NCI-H1092 treated with DMSO at 0.1 percent for 48 hours (cell line): ENCODE results near the gene SEC24A.
"Not testable (repeated sequence)": the region's sequence is repeated elsewhere in the genome, so short reads cannot be mapped to it uniquely, and the experiment has no call there.

Experiments used
- DNase-seq: peaks from one replicate; lab custom pipeline; 2025; lab: John Stamatoyannopoulos, UW

Gene SEC24A

DNA sequence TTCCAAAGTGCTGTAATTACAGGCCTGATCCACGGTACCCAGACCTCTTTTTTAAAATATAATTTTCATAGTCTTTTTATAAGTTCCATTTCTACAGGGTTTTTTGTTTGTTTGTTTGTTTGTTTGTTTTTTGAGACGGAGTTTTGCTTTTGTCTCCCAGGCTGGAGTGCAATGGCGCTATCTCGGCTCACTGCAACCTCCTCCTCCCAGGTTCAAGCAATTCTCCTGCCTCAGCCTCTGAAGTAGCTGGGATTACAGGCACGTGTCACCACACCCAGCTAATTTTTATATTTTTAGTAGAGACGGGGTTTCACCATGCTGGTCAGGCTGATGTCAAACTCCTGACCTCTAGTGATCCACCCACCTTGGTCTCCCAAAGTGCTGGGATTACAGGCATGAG is 2.1 kb downstream of the SEC24A start:
- DNase-seq = not testable (repeated sequence)

DNA sequence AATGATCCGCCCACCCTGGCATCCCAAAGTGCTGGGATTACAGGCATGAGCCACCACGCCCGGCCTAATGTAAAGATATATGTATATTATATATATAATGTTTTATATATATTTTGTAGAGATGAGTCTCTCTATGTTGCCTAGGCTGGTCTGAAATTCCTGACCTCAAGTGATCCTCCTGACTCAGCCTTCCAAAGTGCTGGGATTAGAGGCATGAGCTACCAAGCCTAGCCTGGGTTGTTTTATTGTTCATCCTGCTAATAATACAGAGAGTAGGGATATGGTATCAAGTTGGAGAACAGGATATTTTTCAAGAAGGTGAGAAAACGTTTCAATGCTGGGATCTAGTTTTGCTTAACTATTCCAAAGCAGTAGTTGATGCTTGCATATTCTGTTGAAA is 2.9 kb downstream of the SEC24A start:
- no peak for DNase-seq

DNA sequence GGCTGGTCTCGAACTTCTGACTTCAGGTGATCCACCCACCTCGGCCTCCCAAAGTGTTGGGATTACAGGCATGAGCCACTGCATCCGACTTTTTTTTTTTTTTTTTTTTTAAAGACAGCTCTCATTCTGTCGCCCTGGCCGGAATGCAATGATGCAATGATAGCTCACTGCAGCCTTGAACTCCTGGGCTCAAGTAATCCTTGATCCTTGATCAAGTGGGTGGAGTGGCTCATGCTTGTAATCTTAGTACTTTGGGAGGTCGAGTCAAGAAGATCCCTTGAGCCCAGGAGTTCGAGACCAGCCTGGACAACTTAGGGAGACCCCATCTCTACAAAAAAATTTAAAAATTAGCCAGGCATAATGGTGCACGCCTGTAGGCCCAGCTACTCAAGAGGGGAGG is 8.1 kb downstream of the SEC24A start:
- DNase-seq = no peak

DNA sequence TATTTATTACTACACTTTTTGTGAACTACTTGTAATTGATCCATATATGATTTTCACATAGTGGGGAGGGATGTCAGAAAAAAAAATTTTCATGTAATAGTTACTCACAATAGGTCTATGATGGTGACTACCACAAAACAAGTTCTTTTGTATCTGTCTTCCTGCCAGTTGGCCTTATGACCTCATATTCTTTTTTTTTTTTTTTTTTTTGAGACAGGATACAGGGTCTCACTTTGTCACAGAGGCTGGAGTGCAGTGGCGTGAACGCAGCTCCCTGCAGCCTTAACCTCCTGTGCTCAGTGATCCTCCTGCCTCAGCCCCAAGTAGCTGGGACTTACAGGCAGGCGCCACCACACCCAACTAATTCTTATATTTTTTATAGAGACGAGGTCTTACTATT is 10.9 kb downstream of the SEC24A start:
- no peak for DNase-seq

DNA sequence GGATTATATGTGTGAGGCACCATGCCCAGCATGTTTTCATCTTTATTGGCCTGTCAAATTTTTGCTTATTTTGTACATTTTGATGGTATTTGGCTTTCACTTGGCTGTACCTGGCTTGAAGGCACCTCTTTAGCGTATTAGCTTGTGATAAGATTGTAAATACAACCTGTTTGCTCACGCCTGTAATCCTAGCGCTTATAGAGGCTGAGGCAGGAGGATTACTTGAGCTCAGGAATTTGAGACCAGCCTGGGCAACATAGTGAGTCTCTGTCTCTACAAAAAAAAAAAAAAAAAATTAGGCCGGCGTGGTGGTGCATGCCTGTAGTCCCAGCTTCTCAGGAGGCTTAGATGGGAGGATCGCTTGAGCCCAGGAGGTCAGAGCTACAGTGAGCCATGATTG is 11.3 kb downstream of the SEC24A start:
- DNase-seq = no peak

DNA sequence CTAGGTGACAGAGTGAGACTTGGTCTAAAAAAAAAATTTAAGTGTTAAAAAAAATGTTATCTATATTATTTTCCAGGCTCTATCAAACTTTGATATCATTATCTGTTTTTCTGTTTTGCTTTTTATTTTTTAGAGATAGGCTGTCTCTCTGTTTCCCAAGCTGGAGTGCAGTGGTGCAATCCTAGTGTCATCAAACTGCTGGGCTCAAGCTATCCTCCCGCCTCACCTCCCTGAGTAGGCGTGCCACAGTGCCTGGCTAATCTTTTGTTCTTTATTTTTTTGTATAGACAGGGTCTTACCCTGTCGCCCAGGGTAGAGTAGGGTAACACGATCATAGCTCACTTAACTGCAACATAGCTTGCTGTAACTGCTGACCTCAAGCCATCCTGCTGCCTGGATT is 14.4 kb downstream of the SEC24A start:
- DNase-seq = no peak

DNA sequence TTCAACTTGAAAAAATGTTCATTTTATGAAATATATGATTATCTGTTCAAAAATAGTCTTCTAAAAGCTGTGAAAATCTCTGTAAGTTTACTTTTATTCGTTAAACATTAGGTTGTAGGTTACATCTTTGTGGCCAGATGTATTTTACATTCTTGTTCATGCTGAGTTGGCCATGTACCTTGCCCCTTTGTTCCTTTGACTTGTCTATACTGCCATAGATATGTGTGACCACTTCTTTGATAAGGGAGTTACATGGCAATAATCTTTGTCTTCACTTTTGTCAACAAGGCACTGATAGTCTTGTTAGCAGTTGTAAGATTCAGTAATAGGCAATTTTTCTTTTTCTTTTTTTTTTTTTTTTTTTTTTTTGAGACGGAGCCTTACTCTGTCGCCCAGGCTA is 15.9 kb downstream of the SEC24A start:
- DNase-seq = no peak

DNA sequence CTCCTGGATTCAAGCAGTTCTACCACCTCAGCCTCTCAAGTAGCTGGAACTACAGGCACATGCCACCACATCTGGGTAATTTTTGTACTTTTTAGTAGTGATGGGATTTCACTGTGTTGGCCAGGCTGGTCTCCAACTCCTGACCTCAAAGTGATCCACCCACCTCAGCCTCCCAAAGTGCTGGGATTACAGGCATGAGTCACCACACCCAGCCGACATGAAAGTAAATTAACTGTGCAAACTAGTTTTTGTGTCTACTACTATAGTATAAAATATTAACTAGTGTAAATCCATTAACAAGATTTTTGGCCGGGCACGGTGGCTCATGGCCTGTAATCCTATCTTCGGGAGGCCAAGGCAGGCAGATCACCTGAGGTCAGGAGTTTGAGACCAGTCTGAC is 25.0 kb downstream of the SEC24A start:
- not testable (repeated sequence) for DNase-seq

DNA sequence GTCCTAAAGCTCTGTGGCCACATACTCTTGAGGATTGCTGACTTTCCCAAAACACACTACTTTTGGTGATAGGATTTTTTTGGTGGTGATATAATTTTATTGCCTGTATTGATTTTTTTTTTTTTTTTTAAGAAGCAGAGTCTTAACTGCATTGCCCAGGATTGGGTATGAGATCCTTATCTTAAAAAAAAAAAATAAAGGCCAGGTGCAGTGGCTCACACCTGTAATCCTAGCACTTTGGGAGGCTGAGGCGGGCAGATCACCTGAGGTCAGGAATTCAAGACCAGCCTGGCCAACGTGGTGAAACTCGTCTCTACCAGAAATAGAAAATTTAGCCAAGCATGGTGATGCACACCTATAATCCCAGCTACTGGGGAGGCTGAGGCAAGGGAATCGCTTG is 28.8 kb downstream of the SEC24A start:
- not testable (repeated sequence) for DNase-seq

DNA sequence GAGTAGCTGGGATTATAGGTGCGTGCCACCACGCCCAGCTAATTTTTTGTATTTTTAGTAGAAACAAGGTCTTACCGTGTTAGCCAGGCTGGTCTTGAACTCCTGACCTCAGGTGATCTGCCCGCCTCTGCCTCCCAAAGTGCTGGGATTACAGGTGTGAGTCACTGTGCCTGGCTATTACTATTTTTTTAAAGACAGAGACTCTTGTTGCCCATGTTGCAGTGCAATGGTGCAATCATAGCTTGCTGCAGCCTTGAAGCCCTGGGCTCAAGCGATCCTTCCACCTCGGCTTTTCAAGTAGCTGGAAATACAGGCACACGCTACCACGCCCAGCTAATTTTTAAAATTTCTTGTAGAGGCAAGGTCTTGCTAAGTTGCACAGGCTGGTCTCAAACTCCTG is 41.6 kb downstream of the SEC24A start:
- not testable (repeated sequence) for DNase-seq

DNA sequence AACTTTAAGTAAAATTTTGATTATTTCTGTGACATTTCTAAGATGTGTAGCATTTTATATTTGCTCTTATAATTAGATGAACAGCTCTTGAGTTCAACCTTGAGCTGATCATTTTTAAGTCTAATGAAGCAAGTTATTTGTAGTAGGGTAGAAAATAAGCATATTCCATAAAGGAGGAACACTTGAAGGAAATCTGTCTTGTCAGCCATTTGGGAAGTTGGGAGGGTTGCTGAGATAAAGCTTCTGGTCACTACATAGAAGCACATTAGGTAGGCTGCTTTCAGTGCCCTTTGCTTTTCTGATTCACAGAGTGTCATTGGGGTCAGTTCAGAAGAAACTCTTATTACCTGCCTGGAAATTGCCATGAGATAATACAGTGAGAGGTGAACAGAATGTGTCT is 44.1 kb downstream of the SEC24A start:
- DNase-seq = no peak

DNA sequence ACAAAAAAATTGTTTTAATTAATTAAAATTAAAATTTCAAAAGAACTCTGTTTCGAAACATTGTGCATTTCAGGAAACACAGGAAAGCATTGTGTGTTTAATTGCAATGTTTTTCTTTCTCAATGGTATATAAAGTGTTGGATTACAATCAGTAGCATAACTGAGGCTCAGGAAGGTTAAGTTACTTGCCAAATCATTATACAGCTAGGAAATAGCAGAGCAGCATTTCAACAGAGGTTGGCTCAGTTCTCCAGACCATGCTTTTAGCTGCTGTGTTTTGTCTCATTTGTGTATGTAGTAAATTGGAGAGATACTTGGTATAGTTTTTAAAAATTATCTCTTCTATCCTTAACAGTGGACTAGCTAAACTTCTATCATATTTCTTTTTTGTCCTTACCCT is 59.7 kb downstream of the SEC24A start:
- DNase-seq = no peak

DNA sequence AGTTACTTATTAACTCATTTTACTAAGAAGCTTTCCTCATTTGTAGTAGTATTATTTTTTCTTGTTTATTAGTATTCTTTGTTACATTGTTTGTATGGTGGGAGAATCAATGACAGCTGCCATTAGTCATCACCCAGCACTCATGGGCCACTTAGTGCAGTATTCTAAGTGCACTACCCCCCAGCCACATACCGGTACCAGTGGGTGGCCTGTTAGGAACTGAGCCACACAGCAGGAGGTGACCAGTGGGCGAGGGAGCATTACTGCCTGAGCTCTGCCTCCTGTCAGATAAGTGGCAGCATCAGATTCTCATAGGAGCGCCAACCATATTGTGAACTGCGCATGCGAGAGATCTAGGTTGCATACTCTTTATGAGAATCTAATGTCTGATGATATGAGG is 65.5 kb downstream of the SEC24A start:
- DNase-seq = no peak

DNA sequence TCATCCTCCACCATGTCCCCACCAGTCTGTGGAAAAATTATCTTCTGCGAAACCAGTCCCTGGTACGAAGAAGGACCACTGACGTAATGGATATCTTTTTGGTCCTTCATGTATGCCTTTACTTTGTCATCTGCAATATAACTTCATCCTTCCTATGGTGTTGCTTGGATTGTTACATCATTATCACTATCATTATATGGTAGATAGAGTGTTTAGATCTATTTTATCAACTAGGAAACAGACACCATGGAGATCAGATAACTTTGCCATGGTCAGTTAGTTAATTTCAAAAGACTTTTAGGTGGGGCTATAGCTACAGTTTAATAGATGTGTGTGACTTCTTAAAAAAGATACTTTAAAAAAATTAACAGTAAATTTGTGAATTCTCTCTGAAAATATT is 66.0 kb downstream of the SEC24A start:
- no peak for DNase-seq

DNA sequence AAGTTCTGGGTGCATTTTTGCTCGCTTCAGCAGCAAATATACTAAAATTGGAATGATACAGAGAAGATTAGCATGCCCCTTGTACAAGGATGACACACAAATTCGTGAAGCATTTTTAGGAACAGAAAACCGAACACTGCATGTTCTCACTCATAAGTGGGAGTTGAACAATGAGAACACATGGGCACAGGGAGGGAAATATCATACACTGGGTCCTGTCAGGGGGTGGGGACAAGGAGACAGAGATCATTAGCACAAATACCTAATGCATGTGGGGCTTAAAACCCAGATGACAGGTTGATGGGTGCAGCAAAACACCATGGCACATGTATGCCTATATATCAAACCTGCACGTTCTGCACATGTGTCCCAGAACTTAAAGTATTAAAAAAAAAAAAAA is 66.9 kb downstream of the SEC24A start:
- DNase-seq = not testable (repeated sequence)

DNA sequence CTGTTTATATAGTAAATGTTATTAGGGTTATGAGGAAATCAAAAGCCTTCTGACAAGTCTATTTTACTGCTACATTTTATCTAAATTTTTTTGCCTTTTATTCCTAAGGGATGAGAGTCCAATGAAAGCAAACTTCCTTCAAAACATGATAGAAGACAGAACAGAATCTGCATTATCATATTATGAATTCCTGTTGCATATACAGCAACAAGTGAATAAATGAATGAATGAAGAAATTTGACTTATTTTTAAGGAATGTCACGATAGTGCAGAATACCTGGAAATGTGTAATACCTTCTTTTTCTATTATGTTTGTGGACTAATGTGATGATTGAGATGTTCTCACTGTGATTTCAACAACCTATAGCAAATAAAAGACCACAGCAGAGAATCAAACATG is 76.3 kb downstream of the SEC24A start:
- no peak for DNase-seq

DNA sequence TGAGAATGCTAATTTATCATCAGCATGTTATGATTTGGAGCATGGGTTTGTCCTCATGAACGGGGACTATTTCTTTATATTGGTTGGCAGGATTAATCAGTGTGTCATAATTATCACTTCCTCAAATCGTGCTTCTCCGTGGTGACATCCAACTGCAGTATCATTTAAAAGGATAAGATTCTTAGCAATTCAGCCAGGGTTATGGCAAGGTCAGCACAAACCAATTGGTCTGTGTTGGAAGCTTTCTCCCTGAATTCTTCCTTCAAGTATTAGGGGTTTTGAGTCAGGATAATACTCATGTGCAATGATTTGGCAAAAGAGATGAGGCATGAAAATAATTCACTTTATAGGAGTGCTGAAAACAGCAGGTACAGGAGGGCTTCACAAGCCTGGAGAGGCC is 84.2 kb downstream of the SEC24A start:
- DNase-seq = no peak

DNA sequence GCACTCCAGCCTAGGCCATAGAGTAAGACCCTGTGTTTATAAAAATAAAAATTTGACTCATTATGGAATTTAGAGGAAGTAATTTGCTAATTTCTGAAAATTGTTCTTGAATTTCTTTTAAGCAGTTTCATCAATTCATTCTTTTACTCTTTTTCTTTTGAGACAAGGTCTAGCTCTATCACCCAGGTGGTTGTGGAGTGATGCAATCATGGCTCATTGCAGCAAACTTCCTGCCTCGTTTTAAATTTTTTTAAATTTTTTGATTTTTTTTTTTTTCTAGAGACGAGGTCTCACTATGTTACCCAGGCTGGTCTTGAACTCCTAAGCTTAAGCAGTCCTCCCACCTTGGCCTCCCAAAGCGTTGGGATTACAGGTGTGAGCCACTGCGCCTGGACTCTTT is 86.7 kb downstream of the SEC24A start:
- DNase-seq = no peak

DNA sequence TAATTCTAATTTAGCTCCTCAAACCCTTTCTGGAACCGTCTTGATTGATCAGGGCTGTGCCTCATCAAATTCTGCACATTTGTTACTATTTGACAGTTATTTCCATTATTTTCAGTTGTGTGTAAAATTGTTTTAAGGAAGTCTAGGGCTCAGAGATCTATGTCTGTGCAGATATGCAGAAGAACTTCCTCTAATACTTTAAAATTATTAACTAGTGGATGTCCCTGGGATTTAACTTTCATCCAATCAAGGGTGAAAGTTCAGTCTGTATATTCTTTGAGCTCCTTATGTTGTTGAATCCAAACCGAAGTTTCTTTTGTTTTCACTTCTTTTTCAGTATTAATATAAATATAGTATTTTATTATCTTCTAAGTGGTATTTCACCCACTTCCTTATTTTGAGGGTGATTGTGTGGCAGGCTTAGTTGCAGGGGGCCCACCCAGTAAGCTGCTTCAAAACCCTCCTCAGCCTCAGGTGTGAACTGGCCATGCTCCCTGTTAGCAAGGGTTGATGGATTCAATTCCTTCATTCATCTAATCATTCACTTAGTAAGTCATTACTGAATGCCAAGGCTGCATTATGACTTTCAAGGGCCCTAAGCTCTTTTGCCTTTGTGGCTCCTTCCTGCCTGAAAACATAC is 87.7 kb downstream of the SEC24A start:
- no peak for DNase-seq

DNA sequence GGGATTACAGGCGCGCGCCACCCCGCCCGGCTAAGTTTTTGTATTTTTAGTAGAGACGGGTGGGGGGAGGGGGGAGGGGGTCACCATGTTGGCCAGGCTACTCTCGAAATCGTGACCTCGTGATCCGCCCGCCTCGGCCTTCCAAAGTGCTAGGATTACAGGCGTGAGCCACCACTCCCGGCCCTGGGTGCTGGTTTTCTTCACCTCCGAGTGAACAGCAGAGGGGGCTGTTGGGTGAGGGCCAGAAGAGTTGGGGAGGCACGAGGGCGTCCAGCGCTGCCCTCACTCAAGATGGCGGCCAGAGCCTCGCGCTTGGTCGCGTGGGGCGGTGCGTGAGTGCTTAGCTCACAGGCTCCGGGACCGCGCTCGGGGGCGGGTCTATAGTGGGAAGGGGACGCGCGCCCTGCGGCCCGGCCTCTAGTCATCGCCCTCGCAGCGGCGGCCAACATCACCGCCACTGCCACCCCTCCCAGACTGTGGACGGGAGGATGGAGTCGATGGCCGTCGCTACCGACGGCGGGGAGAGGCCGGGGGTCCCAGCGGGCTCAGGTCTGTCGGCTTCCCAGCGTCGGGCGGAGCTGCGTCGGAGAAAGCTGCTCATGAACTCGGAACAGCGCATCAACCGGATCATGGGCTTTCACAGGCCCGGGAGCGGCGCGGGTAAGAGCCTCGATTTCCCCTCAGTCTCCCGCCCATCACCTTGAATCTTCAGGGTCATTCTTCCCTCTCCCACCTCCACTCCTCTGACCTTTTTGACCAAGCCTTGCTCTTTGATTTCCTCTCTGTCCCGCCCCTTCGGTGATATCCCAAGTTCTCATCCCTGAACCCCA is 89.8 kb downstream of the SEC24A start, which contains the start of gene CAMLG:
CAMLG (plus strand) TSS at position 416 of the 830 bp plus-strand sequence; CDS start at position 489, 73 bp downstream.
- peak; percentile 91 for DNase-seq

DNA sequence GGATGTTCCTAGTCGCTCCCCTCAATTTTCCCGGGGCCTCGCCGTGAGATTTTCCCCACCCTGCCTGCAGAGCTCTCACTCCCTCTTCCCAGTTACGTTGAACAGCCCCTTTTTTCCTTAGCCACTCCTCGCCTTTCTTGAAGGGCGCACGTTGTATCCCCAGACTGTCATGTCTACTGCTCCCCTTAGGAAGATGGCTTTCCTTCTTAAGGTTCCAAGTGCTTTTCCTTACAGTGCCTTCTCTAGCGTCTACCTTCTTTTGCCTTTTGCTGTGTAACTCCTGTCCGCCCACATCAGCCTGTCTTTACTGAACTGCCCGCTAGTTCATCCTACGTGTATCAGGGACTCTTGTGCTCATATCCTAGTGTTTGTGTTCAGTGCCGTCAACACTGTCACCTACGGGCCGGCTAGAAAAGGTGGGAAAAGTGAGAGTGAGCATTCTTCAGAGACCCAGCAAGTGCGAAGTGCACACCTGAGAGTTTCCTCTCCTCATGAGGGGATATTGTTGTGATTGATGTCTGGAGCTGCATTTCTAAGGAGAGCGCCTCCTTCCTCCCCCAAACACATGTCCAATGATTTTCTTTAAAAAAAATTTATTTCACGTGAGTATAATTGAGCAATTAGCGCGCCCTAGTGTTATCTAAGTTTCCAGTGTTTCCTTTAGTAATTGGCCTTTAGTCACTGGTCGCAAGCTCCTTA is 90.5 kb downstream of the SEC24A start:
- DNase-seq = peak; percentile 19

DNA sequence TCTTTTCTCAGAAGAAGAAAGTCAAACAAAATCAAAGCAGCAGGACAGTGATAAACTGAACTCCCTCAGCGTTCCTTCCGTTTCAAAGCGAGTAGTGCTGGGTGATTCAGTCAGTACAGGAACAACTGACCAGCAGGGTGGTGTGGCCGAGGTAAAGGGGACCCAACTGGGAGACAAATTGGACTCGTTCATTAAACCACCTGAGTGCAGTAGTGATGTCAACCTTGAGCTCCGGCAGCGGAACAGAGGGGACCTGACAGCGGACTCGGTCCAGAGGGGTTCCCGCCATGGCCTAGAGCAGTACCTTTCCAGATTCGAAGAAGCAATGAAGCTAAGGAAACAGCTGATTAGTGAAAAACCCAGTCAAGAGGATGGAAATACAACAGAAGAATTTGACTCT is 92.5 kb downstream of the SEC24A start:
- DNase-seq = no peak

DNA sequence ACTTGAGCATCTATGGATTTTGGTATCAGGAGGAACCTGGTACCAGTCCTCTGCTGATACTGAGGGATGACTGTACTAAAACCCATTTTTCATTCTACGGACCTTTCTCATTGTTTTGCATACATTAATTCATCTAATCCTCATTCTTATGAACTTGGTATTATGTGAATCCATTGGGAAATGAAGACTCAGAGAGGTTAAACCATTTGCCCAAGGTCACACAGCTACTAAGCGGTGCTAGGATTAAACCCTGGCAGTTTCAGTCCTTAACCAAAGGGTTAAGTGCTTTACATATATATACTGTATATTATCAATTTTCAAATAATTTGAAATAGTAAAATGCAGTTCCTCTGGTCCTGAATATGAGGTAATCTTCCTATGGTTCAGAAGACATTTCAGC is 93.5 kb downstream of the SEC24A start:
- DNase-seq = no peak
